ENCODE measurements around the gene MYO18A.

- TF ChIP-seq HOXA7 (CRISPR knock-in tag; IDR thresholded peaks at IDR 0.05; ENCODE audit: borderline replicate concordance) (no peak), ZNF521 (tag by site-specific recombination; IDR thresholded peaks at IDR 0.05) (no peak), CTCF (tag by site-specific recombination; IDR thresholded peaks at IDR 0.05) (no peak), ZBTB11 (tag by site-specific recombination; conservative IDR thresholded peaks at IDR 0.05; ENCODE audit: low read depth) (no peak), ZNF768 (tag by site-specific recombination; IDR thresholded peaks at IDR 0.05) (no peak), ZNF777 (tag by site-specific recombination; IDR thresholded peaks at IDR 0.05; ENCODE audit: borderline replicate concordance) (no peak), ZNF658 (tag by site-specific recombination; IDR thresholded peaks at IDR 0.05) (no peak), ZNF221 (tag by site-specific recombination; IDR thresholded peaks at IDR 0.05; ENCODE audit: borderline replicate concordance) (no peak), PRDM1 (tag by site-specific recombination; IDR thresholded peaks at IDR 0.05) (no peak), ZBTB49 (tag by site-specific recombination; IDR thresholded peaks at IDR 0.05; ENCODE audit: low read depth) (no peak), ZNF76 (tag by site-specific recombination; IDR thresholded peaks at IDR 0.05; ENCODE audit: borderline replicate concordance, low read depth) (no peak)
Observed at GRCh38 chr17:29165800-29166506, 14.2 kb downstream of the MYO18A start.

All from HEK293 (cell line).